ENCODE data around the gene HOGA1. TPM values are rescaled to one million over a fixed set of nuclear protein-coding genes. Genes with fewer than 3 reads are reported as not detected.

The HOGA1 gene
- total RNA-seq, 3 donors from 2014 or later (not counting 1 experiment from before 2014, with no cell fraction given) = not detected

GRCh38 chr10:97650726-97651125, 66.5 kb downstream of the HOGA1 start:
- no peaks in the 10 kb centered on the region for H3K9me3 ChIP-seq (ENCODE audit: control insufficient read depth, insufficient read depth, low read length)
- H3K27ac Mint-ChIP-seq = peak overlapping the region; percentile 93 to 94
- no peaks in the 10 kb centered on the region for H3K9me3 Mint-ChIP-seq
- H3K4me3 Mint-ChIP-seq = no peak overlapping the region
- H3K36me3 ChIP-seq (ENCODE audit: control insufficient read depth, insufficient read depth, low read length) = peaks cover 33% of the 10 kb centered on the region
- H3K4me3 ChIP-seq (ENCODE audit: low read length) = no peak overlapping the region
- DNase-seq (no peak), ATAC-seq (no peak)
- peaks cover 19 to 31% of the 10 kb centered on the region in 2 donors for H3K4me1 Mint-ChIP-seq
- intact Hi-C loops (cut with micrococcal nuclease) = no loop called here
- H3K4me1 ChIP-seq (ENCODE audit: control insufficient read depth, insufficient read depth, low read length) = peaks cover 20% of the 10 kb centered on the region
- 93% methylated on average over 3 of the region's 3 CpGs for WGBS (ENCODE audit: insufficient coverage)
- no peaks in the 10 kb centered on the region for H3K27me3 Mint-ChIP-seq (ENCODE audit: low read depth in 2 of 2)
- peaks cover 8% of the 10 kb centered on the region for H3K36me3 Mint-ChIP-seq
- no peak overlapping the region for H3K27ac ChIP-seq (ENCODE audit: low read length)
- no peaks in the 10 kb centered on the region for H3K27me3 ChIP-seq (ENCODE audit: control insufficient read depth, insufficient read depth, low read length)
- TF ChIP-seq, protein P1, sequence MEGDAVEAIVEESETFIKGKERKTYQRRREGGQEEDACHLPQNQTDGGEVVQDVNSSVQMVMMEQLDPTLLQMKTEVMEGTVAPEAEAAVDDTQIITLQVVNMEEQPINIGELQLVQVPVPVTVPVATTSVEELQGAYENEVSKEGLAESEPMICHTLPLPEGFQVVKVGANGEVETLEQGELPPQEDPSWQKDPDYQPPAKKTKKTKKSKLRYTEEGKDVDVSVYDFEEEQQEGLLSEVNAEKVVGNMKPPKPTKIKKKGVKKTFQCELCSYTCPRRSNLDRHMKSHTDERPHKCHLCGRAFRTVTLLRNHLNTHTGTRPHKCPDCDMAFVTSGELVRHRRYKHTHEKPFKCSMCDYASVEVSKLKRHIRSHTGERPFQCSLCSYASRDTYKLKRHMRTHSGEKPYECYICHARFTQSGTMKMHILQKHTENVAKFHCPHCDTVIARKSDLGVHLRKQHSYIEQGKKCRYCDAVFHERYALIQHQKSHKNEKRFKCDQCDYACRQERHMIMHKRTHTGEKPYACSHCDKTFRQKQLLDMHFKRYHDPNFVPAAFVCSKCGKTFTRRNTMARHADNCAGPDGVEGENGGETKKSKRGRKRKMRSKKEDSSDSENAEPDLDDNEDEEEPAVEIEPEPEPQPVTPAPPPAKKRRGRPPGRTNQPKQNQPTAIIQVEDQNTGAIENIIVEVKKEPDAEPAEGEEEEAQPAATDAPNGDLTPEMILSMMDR (IDR thresholded peaks at IDR 0.05) = no peak

DNA sequence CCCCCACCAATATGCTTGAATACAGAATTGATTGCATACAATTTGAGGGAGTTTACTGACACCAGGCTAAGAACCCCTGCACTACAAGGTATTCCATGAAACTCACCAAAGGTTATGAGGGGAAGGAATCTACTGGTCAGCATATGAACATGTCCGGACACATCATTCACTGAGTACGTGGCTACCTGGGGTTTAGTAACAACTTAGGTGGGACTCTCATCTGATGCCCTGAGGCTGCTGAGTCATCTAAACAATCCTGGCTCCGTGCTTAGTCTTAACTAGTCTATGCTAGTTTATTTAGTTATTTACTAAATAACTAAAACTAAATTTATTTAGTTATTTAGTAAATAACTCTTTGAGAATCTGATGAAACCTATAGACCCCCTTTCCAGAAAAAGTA, 67.6 kb downstream of the HOGA1 start:
- no peaks in the 10 kb centered on the region for H3K9me3 Mint-ChIP-seq
- peak overlapping the region in 1 of 2 donors; percentile 93 for H3K27ac Mint-ChIP-seq
- Histone ChIP-seq H3K4me1 (ENCODE audit: control insufficient read depth, insufficient read depth, low read length) (peaks cover 20% of the 10 kb centered on the region), H3K36me3 (ENCODE audit: control insufficient read depth, insufficient read depth, low read length) (peaks cover 39% of the 10 kb centered on the region), H3K27ac (ENCODE audit: low read length) (no peak overlapping the region), H3K27me3 (ENCODE audit: control insufficient read depth, insufficient read depth, low read length) (no peaks in the 10 kb centered on the region), H3K9me3 (ENCODE audit: control insufficient read depth, insufficient read depth, low read length) (no peaks in the 10 kb centered on the region), H3K4me3 (ENCODE audit: low read length) (no peak overlapping the region)
- H3K4me3 Mint-ChIP-seq = no peak overlapping the region
- no peak for DNase-seq
- 100% methylated on average over 2 of the region's 3 CpGs for WGBS (ENCODE audit: insufficient coverage)
- peaks cover 16% of the 10 kb centered on the region for H3K36me3 Mint-ChIP-seq
- intact Hi-C loops (cut with micrococcal nuclease) = no loop called here
- H3K27me3 Mint-ChIP-seq (ENCODE audit: low read depth in 2 of 2) = no peaks in the 10 kb centered on the region
- peaks cover 19 to 31% of the 10 kb centered on the region in 2 donors for H3K4me1 Mint-ChIP-seq
- no peak for ATAC-seq
- TF ChIP-seq, protein P1 (IDR thresholded peaks at IDR 0.05) = no peak

- intact Hi-C loops (cut with micrococcal nuclease) = no loop called here
- H3K4me3 Mint-ChIP-seq = no peak overlapping the region
- TF ChIP-seq, protein P1 (IDR thresholded peaks at IDR 0.05) = no peak
- H3K9me3 Mint-ChIP-seq = no peaks in the 10 kb centered on the region
- Histone ChIP-seq H3K4me3 (ENCODE audit: low read length) (no peak overlapping the region), H3K27me3 (ENCODE audit: control insufficient read depth, insufficient read depth, low read length) (no peaks in the 10 kb centered on the region), H3K36me3 (ENCODE audit: control insufficient read depth, insufficient read depth, low read length) (peaks cover 41% of the 10 kb centered on the region), H3K9me3 (ENCODE audit: control insufficient read depth, insufficient read depth, low read length) (no peaks in the 10 kb centered on the region), H3K27ac (ENCODE audit: low read length) (no peak overlapping the region), H3K4me1 (ENCODE audit: control insufficient read depth, insufficient read depth, low read length) (no peaks in the 10 kb centered on the region)
- H3K27me3 Mint-ChIP-seq (ENCODE audit: low read depth in 2 of 2) = no peaks in the 10 kb centered on the region
- peak overlapping the region in 1 of 2 donors; percentile 34 for H3K27ac Mint-ChIP-seq
- H3K36me3 Mint-ChIP-seq = peaks cover 33% of the 10 kb centered on the region
- 96% methylated on average over 5 of the region's 5 CpGs for WGBS (ENCODE audit: insufficient coverage)
- DNase-seq (no peak), ATAC-seq (no peak)
- H3K4me1 Mint-ChIP-seq = peaks cover 0 to 8% of the 10 kb centered on the region in 2 donors
Observed at GRCh38 chr10:97656777-97657176, 72.6 kb downstream of the HOGA1 start.

DNA sequence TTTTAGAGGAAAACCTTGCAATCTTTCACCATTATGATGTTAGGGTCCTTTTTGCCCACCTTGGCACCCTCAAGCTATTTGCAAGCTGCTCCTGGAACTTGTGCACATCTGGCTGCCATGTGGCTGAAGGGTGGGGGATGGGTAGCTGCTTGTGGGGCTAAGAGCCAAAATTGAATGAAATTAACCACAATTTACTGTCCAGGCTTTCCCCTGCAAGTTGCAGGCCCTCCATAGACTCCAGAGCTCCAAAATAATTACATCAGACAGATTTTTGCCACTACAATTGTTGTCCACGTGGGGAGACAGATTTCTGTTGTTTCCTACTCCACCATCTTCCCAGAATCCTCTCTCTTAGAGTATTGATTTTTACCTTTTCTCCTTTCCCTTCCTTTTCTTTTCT, 75.4 kb downstream of the HOGA1 start:
- no peaks in the 10 kb centered on the region for H3K9me3 ChIP-seq (ENCODE audit: control insufficient read depth, insufficient read depth, low read length)
- H3K4me1 ChIP-seq (ENCODE audit: control insufficient read depth, insufficient read depth, low read length) = no peaks in the 10 kb centered on the region
- H3K36me3 Mint-ChIP-seq = peaks cover 32% of the 10 kb centered on the region
- H3K27me3 Mint-ChIP-seq (ENCODE audit: low read depth in 2 of 2) = no peaks in the 10 kb centered on the region
- WGBS (ENCODE audit: insufficient coverage) = 88% methylated on average over 1 of the region's 1 CpG
- H3K9me3 Mint-ChIP-seq = no peaks in the 10 kb centered on the region
- peak overlapping the region in 1 of 2 donors; percentile 45 for H3K27ac Mint-ChIP-seq
- H3K4me3 Mint-ChIP-seq = no peak overlapping the region
- no peaks in the 10 kb centered on the region for H3K4me1 Mint-ChIP-seq
- DNase-seq = no peak
- no peak overlapping the region for H3K4me3 ChIP-seq (ENCODE audit: low read length)
- no peak overlapping the region for H3K27ac ChIP-seq (ENCODE audit: low read length)
- no peaks in the 10 kb centered on the region for H3K27me3 ChIP-seq (ENCODE audit: control insufficient read depth, insufficient read depth, low read length)
- intact Hi-C loops (cut with micrococcal nuclease) = no loop called here
- no peak for ATAC-seq
- TF ChIP-seq, protein P1 (IDR thresholded peaks at IDR 0.05) = no peak
- peaks cover 35% of the 10 kb centered on the region for H3K36me3 ChIP-seq (ENCODE audit: control insufficient read depth, insufficient read depth, low read length)
